Stimulated activated CD4-positive, alpha-beta T cell treated with anti-CD3 and anti-CD28 coated beads, Interleukin-1b, Interleukin-23, amount 100 ng/mL, for 48 hours (primary cell): Measurements from ENCODE around the gene NPC1L1.

Experiments used
- DNase-seq: peaks from one replicate; pipeline ENCODE4 v3.0.0-alpha.2; 2020

The NPC1L1 gene, protein sequence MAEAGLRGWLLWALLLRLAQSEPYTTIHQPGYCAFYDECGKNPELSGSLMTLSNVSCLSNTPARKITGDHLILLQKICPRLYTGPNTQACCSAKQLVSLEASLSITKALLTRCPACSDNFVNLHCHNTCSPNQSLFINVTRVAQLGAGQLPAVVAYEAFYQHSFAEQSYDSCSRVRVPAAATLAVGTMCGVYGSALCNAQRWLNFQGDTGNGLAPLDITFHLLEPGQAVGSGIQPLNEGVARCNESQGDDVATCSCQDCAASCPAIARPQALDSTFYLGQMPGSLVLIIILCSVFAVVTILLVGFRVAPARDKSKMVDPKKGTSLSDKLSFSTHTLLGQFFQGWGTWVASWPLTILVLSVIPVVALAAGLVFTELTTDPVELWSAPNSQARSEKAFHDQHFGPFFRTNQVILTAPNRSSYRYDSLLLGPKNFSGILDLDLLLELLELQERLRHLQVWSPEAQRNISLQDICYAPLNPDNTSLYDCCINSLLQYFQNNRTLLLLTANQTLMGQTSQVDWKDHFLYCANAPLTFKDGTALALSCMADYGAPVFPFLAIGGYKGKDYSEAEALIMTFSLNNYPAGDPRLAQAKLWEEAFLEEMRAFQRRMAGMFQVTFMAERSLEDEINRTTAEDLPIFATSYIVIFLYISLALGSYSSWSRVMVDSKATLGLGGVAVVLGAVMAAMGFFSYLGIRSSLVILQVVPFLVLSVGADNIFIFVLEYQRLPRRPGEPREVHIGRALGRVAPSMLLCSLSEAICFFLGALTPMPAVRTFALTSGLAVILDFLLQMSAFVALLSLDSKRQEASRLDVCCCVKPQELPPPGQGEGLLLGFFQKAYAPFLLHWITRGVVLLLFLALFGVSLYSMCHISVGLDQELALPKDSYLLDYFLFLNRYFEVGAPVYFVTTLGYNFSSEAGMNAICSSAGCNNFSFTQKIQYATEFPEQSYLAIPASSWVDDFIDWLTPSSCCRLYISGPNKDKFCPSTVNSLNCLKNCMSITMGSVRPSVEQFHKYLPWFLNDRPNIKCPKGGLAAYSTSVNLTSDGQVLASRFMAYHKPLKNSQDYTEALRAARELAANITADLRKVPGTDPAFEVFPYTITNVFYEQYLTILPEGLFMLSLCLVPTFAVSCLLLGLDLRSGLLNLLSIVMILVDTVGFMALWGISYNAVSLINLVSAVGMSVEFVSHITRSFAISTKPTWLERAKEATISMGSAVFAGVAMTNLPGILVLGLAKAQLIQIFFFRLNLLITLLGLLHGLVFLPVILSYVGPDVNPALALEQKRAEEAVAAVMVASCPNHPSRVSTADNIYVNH (N-terminal part only)

DNA sequence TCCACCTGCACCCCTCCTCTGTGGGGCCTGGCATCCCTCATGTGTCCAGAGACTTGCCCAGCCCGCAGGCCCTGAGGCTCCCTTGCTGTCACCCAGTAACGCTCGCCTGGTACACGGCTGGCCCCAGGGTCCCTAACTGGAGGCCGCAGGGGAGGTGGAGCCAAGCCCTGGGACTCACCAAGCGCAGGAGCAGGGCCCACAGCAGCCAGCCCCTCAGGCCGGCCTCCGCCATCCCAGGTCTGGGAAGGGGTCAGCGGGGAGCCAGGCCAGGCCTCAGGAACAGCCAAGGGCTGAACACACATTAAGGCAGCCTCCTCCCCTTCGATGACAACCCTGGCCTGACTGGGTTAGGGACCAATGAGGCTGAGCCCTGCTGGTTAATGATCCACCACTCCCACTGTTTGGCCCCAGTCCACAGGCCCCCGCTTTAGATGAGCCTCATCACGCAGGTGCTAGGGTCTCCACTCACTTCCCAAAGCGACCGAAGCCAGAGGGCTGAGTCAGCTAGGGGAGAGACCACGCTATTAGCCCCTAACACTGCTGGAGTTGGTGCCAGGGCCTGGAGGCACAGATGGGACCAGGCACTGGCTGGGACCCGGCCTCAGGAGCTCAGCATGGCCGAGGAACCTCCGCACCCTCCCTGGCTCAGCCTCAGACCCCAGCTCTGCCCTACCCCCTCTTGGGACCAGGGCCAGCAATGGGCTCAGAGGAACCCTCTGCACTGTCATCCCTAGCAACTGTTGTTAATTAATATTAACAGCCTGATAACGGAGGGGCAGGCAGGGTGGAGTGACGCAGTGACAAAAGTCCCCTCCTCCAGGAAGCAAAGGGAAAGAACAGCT is at the start of gene NPC1L1:
Gene NPC1L1, minus strand, starts transcription at position 303 of the 842 bp plus-strand sequence. Its CDS starts 71 bp downstream, at position 232.
- no peak for DNase-seq

DNA sequence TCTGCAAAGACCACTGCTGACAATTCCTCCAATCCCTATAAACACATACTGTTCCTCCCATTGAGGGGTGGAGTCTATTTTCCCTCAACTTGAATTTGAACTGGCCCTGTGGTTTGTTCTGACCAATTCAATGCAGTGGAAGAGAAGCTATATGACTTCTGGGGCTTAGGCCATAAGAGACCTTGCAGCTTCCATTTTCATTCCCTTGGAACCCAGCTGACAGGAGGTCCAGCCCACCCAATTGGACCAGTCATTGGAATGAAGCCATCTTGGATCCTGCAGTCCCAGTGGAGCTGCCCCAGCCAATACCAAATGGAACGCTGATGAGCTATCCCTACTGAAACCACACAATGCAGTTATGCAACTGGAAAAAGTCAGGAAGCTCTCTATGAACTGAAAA is 49.8 kb upstream of the NPC1L1 start:
- no peak for DNase-seq

DNA sequence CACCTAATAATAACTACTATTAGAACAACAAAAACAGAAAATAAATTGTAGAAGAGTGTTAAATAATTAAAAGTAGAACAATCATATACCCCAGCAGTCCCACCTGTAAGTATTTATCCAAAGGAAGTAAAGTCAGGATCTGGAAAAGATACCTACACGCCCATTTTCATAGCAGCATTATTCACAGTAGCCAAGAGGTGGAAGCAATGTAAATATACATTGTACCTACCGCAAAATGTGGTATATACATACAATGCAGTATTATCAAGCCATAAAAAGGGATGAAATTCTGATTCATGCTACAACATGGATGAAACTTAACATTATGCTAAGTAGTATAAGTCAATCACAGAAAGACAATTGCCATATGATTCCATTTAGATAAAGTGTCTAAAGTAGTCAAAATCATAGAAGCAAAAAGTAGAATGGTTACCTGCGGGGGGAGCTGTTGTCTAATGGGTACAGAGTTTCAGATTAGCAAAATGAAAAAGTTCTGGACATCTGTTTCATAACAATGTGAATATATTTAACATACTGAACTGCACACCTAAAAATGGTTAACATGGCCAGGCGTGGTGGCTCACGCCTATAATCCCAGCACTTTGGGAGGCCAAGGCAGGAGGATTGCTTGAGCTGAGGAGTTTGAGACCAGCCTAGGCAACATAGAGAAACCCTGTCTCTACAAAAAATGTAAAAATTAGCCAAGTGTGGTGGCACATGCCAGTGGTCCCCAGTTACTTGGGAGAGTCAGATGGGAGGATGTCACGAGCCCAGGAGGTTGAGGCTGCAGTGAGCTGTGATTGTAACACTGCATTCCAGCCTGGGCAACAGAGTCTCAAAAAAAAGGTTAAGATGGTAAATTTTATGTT is 46.9 kb upstream of the NPC1L1 start:
- peak; percentile 30 for DNase-seq

DNA sequence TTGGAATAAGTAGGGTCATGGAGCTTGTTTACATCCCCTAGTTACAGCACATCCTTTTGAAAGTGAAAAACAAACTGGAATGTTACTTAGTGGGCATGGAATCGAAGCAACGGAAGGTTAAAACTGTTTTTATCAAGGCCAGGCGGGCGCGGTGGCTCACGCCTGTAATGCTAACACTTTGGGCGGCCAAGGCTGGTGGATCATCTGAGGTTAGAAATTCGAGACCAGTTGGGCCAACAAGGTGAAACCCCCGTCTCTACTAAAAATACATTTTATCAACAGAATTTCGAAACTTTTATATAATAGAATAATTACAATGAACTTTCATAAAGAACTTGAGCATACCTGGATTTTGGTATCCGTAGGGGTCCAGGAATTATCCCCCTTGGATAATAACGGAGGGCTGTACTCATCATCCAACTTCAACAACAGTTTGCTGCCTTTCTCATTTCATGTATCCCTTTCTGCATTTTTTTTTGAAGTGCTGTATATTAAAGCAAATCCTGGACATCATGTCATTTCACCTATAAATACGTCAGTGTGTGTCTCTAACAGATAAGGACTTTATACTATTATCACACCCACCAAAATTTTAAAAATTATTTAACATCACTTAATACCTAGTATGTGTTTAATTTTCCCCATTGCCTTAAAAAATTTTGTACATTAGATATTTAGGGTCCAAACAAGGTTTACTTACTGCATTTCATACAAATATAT is 42.2 kb upstream of the NPC1L1 start:
- DNase-seq, result no peak

DNA sequence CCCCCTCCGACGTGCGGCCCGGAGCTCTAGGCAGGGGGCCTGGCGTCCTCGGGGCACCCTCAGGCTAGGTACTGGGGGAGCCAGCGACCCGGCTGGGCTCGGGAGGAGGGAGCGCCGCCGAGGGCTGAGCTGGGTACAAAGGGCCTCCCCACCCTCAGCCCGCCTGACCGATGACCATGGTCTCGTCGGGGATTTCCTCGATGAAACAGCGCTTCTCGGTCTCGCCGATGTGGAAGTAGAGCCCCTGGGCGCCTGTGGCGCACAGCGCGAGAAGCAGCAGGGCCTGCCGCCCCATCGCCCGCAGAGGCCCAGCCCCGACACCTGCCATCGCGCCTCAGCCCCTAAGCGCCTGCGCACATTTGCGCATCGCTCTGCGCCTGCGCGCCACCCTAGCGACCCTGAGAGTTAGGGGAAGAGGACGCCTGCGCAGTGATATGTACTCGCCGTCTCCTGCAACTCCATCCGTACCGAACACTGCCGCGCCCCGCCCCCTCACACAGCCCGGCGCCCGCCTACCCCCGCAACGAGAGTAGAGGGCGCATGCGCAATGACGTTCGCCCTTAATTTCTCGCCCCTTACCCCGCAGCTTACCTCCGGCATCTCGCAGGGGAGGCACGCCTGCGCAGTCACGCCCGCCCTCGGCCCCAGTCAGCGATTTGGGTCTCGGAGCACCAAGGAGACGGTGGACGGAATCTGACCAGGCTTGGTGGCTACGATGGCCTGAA is 40.9 kb upstream of the NPC1L1 start, which contains the start of gene TMED4:
Gene TMED4, minus strand, starts transcription at position 353 of the 725 bp plus-strand sequence. Its CDS starts 25 bp downstream, at position 328.
- DNase-seq, result peak; percentile 100

DNA sequence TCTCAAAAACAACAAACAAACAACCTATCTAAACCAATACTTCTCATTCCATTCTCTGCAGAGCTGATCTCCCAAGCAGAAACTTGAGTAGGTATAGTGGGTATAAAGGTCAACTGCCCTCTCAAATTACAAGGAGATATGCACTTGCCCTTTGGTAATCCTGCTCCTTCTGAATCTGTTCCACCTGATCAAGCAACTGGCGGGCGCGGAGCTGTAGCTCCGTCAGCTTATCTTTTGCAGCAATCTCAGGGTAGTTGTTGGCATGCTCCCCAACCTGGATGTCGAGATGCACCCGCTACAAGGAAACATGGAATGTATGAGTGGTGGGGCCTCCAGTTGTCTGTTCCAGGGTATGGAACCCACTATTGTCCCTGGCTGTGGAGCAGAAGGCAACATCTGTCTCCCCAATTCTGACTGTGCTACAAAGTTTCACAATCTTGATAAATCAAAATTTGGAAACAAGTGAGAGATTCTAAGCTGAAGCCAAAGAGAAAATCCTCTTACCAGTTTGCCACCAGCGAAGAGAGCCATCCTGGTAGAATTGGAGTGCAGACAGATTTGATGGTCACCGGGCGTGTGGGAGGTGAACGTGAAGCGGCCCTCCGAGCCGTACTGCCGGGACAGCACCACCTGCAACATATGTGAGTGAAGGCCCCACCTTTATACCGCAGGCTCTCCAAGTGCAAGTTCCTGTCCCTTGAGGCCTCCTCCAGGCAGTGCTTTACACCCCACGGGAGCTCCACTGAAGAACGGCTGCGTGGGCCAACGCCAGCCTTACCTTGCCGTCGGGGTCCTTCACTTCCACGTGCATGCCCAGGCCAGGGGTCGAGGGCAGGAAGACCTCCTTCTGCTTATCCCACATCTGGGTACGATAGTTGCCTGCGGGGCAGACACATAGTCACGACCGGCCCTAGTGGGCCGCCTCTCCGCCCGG is 40.1 kb upstream of the NPC1L1 start:
- peak; percentile 59 for DNase-seq

DNA sequence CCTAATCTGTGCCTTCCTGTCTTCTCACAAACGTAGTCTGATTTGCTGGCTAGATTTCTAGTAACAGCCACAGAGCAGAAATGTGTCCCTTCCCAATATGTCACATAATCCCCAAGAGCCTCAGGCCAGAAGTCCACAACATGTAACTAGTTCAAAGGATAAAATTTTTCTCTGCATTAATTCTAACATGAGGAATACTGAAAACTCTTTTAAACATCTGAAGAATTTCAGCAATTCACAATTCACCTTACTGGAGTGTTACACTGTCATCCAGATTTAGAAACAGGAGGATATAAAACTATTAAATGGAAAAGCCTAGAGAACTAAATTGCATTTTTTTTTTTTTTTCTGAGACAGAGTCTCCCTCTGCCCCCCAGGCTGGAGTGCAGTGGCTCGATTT is 35.1 kb upstream of the NPC1L1 start:
- no peak for DNase-seq

DNA sequence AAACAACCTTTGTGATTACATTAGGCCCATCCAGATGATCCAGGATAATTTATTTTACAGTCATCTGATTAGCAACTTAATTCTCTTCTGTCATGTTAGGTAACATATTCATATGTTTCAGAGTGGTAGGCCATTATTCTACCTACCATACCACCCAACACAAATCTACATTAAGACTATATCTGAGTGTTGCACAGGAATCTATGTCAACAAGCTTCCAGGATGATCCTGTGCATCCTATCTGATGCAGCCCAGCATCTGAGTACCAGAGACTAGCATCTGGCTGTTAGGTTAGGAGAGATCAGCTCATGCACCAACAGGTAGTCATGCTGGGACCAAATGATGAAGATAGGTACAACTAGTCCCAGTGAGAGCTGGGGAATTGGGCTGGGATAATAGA is 33.9 kb upstream of the NPC1L1 start:
- DNase-seq, result no peak

DNA sequence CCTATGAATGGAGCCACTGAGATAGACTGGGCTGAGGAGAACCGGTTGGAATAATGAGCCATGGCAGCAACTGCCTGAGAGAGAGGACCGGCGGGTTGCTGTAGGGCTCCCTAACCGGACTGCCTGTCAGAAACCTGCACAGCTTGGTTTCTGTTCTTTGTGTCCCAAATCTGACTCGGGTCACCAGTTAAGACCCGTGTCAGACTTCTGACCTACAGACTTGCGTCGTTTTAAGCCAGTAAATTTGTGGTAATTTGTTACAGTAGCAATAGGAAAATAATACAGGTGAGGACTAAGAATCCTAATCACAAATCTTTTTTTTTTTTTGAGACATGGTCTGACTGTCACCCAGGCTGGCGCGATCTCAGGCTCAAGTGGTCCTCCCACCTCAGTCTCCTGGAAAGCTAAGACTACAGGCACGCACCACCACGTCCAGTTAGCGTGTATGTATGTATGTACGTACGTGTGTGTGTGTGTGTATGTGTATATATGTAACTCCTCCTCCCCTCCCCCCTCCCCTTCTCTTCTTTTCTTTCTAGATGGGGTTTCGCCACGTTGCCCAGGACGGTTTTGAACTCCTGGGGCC is 33.2 kb upstream of the NPC1L1 start:
- DNase-seq, result no peak

DNA sequence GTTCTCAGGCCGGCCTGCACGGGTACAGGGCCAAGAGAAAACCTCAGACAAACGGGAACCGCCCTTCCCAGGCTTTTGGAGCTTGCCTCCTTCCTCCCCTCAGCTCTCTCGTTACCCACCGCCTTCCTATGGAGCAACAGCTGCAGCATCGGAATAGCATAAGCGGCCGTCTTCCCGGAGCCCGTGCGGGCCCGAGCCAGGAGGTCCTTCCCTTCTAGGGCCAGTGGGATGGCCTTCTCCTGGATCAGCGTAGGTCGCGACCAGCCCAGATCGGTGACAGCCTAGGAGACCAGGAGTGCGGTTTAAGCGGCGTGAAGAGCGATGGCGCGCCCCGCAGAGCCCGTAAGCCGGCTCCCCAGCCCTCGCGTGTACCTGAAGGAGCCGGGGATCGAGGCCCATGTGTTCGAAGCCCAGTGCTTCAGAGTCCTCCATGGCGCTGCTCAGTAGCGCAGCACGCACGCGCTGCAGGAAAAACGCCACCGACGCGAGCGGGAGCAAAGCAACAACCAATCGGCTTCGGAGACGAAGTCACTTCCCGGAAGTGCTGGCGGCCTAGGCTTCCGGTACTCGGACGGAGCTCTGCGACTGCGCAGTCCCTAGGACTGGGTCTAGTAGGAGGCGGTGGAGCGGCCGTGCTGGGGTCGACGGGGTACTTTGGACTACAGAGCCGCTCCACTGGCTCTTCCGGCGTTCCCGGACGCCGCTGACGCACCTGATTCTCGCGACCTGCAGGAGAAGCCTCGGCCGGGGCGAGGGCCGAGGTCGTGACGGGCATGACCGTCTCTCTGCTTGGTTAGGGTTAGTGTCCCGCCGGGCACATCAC is 32.5 kb upstream of the NPC1L1 start, which contains the start of gene DDX56:
Gene DDX56, minus strand, starts transcription at position 445 of the 823 bp plus-strand sequence. Its CDS starts 13 bp downstream, at position 432.
- peak; percentile 95 for DNase-seq

DNA sequence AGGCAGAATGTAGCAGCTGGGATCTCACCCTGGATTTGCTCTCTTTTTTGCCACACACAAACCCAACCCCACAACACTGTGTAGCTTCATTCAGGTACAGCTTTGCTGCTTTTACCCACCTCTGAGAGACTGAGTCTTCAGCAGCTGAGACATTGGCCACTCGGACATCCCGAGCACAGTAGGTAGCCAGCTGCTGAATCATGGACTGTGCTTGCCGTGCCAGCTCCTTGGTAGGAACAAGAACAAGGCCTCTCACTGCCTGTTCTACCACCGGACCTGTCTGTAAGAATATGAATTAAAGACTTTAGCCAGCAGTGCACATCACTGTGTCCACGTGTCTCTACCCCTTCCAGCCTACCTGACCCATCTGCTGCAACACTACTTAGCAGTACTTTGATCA is 31.6 kb upstream of the NPC1L1 start:
- no peak for DNase-seq

DNA sequence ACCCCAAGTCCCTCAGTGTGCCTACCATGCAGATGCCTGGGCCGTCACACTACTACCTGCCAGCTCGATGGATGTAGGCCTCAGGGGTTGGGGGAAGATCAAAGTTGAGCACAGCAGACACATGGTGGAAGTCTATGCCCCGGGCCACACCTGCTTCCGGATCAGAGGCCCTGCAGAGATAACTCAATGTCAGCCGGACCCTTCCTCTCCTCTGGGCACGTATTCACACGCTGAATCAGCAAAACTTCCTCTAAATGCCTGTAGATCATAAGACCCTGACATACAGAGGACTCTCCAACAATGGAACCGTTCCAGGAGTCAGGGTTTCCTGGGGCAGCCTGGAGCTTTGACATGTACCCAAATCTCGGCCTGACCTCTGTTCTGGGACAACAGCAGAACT is 28.8 kb upstream of the NPC1L1 start:
- DNase-seq, result no peak

DNA sequence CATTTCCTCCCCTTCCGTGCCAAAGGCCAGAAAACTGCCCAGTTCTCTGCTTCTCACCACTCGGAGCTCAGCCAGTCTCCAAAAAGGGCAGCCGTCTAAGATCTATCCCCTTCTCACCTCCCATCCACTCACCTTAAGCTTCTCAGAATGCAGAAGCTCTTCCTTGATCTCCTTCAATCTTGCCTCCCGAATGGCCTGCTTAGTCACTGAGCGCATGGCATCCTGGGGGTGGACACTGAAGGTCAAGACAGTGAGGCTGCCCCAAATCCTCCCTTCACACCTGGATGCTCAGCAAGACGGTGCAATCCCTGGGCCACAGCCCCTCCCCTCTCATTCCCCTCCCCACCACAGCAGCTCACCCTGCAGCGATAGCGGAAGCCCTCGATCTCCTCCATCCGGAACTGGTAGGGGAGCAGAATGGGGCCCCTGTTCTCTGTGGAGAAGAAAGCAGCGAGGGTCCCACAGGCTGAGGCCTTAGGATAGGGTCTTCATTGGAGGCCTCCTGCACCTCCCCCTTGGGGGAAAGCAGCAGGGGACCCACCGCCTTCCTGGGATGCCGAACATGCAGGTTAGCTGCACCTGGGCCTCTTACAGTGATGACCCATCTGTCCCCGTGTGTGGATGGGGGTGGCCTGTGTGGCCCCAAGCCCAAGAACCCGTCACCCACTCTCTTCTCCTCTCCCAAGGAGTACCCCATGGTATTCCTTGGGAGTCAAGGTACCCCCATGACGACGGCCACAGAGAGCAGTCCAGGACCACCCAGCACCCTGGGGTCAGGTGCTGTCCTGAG is 27.8 kb upstream of the NPC1L1 start:
- DNase-seq, result no peak

DNA sequence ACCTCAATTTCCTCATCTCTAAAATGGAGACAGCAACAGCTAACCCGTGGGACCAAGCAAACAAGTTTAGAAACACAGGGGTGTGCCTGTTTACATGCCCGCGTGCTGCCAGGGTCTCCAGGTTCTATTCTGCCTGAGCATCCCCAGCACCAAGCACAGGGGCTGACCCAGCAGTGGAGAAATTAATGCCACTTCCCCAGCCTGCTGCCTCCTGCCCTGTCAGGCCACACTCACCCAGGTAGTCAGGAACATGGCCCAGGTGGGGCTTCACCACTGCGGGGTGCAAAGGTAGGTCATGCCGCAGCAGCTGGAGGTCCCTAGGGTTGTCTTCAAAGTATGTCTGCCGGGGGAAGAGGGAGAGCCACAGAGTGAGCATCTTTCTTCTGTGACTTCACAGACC is 26.8 kb upstream of the NPC1L1 start:
- DNase-seq, result no peak

DNA sequence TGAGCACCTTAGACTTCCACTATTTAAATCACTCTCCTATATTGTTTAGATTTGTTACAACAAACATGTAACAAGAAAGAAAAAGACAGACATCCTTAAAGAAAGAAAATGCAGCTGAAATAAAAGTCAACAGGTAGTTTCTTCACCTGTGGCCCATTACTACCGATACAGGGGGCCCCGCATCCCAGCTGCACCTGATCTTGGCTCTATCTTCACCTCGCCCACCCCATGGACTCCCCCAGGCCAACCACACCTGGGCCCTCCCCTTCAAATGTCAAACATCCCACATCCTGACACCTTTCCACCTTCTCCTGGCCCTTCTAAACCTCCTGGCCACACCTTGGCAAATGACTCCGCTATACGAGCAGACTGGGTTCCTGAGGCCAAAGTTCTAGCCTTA is 25.6 kb upstream of the NPC1L1 start:
- DNase-seq, result no peak
